AG10803 (cell line): ENCODE measurements around the gene CPNE5.

Experiments used
- DNase-seq: peaks from one replicate; pipeline ENCODE4 v3.0.0; 2010; ENCODE audit warnings: low read depth
- H3K4me3 ChIP-seq: 2 replicates; pipeline ENCODE4 v1.5.1; 2011; ENCODE audit warnings: mild to moderate bottlenecking, low read length, control low read depth
- TF ChIP-seq, protein P1 (sequence below): conservative IDR thresholded peaks from 2 replicates; pipeline ENCODE4 v1.5.1; 2011; ENCODE audit warnings: mild to moderate bottlenecking, low read length, control low read depth, inconsistent platforms

Gene CPNE5

DNA sequence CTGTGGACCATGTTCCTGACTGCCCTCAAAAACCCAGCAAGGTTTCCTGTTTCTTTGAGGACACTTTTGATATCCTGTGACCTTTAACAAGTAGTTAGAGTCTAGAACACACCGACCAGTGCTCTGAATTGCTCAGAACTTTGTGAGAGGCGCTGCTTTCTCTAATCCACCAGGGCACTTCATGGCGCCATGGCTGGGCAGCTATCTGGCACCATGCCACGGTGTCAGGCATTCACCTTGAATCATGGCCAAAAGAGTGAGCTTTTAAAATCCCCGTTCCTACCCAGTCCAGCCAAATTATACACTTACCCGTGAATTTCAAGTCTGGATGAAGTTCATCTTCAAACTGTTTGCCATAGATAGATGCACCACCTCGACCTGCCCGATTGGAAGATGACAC, 17.0 kb upstream of the CPNE5 start:
- TF ChIP-seq, protein P1, sequence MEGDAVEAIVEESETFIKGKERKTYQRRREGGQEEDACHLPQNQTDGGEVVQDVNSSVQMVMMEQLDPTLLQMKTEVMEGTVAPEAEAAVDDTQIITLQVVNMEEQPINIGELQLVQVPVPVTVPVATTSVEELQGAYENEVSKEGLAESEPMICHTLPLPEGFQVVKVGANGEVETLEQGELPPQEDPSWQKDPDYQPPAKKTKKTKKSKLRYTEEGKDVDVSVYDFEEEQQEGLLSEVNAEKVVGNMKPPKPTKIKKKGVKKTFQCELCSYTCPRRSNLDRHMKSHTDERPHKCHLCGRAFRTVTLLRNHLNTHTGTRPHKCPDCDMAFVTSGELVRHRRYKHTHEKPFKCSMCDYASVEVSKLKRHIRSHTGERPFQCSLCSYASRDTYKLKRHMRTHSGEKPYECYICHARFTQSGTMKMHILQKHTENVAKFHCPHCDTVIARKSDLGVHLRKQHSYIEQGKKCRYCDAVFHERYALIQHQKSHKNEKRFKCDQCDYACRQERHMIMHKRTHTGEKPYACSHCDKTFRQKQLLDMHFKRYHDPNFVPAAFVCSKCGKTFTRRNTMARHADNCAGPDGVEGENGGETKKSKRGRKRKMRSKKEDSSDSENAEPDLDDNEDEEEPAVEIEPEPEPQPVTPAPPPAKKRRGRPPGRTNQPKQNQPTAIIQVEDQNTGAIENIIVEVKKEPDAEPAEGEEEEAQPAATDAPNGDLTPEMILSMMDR = no peak
- DNase-seq = no peak
- H3K4me3 ChIP-seq = no peak overlapping the region

GRCh38 chr6:36855750-36856149, 16.5 kb upstream of the CPNE5 start:
- no peak overlapping the region for H3K4me3 ChIP-seq
- TF ChIP-seq, protein P1 = no peak
- no peak for DNase-seq

GRCh38 chr6:36853325-36853724, 14.1 kb upstream of the CPNE5 start:
- H3K4me3 ChIP-seq = no peak overlapping the region
- peak; percentile 90 for DNase-seq

GRCh38 chr6:36852481-36853147, 13.4 kb upstream of the CPNE5 start:
- no peak overlapping the region for H3K4me3 ChIP-seq
- TF ChIP-seq, protein P1 = 0 out of 2 replicates have a peak, but pooled peaks have one; percentile 7
- DNase-seq = peak; percentile 68

More at GRCh38 chr6:36853325-36853724, 14.1 kb upstream of the CPNE5 start:
- TF ChIP-seq, protein P1 = no peak

DNA sequence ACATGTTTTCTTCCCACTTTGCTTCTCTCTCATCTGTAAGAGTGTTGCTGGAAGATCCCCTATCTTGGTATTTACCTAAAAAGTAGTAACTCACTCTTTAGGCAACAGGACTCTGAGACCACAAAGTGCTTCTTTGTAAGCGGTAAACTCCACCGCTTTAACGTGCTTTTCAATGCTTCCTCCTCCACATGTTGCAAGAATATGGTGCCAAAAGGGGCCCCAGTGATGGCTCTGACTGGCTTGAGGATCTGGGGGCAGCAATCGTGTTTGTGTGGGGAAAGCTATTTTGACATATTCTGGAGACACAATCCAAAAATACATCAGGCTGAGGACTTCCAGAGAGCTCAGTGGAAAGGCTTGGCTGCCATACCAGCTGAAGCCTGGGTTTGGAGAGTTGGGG, 12.4 kb upstream of the CPNE5 start:
- no peak overlapping the region for H3K4me3 ChIP-seq
- DNase-seq = no peak
- TF ChIP-seq, protein P1 = no peak

- DNase-seq = peak; percentile 63
- TF ChIP-seq, protein P1 = peak; percentile 71
- H3K4me3 ChIP-seq = no peak overlapping the region
Observed at GRCh38 chr6:36851149-36851614, 11.9 kb upstream of the CPNE5 start.

DNA sequence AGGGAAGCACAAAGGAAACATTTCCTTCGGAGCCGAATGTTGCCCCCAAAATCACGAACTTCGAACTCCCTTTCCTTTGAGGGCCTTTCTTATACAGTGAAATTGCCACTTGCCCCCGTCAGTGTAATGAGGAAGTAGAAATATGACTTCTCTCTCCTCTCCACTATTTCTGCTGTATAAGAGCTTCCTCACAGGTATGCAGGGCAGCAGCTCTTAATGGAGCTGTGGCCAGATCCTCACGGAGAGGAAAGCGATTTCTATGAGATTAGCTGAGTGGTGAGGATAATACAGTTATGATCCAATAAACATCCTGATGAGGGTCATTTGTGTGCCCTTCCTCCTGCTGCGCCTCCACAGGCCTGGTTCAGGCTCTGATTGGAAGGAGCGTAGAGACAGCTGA, 10.8 kb upstream of the CPNE5 start:
- H3K4me3 ChIP-seq = no peak overlapping the region
- TF ChIP-seq, protein P1 = no peak
- no peak for DNase-seq
